HCT116 (cell line): Measurements from ENCODE around the gene OXGR1.

Source experiments
- CEBPB ChIP-seq: IDR thresholded peaks from 2 replicates; pipeline ENCODE4 v1.6.1; 2012; ENCODE audit warnings: low read depth
- RAD21 ChIP-seq: IDR thresholded peaks from 2 replicates; pipeline ENCODE4 v1.6.1; 2012; ENCODE audit warnings: low read depth, mild to moderate bottlenecking
- SIN3A ChIP-seq: IDR thresholded peaks from 2 replicates; pipeline ENCODE4 v1.6.1; 2012; ENCODE audit warnings: low read depth
- SP1 ChIP-seq: IDR thresholded peaks from 2 replicates; pipeline ENCODE4 v1.6.1; 2012; ENCODE audit warnings: low read depth
- ZFX ChIP-seq: fragments of 450-650 bp; IDR thresholded peaks from 2 replicates; pipeline ENCODE4 v1.6.1; 2017
- TF ChIP-seq, protein P1 (sequence below), 3 experiments: fragments of 200-600 bp in 1 of 3; sonication (generic) in 1 of 3; IDR thresholded peaks in 2 of 3; conservative IDR thresholded peaks in 1 of 3; 2 replicates each; pipeline ENCODE4 v1.5.1; 2012 to 2017; ENCODE audit warnings: low read depth in 2 of 3, low read length in 2 of 3, antibody characterized with exemption in 1 of 3, borderline replicate concordance in 1 of 3, control low read depth in 1 of 3, mild to moderate bottlenecking in 1 of 3, mixed read lengths in 1 of 3, mixed run types in 1 of 3, moderate library complexity in 1 of 3; ENCODE audit not compliant: insufficient read depth in 1 of 3

DNA sequence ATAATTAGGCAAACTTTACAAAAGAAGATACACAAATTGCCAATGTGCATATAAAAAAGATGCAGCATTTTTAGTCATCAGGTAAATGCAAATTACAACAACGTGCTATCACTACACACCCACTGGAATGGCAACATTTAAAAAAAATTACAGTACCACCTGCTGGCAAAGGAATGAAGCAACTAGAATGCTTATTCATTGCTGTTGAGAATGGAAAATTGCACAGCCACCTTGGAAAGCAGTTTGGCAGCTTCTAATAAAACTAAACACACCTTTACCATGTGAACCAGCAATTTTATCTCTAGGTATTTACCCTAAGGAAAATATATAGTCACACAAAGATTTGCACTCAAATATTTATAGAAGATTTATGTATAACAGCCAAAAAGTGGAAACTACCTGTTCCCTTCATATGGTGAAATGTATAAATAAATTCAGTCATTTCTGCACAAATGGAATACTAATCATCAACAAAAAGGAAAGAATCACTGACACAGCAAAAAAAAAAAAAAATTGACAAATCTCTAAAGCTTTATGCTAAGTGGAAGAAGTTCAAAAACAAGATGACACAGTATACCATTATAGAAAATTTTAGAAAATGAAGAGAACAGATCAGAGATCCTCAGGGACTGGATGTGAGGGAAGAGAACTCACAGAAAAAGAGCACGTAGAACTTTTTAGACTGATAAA lies 30.3 kb downstream of the OXGR1 start:
- TF ChIP-seq, protein P1, sequence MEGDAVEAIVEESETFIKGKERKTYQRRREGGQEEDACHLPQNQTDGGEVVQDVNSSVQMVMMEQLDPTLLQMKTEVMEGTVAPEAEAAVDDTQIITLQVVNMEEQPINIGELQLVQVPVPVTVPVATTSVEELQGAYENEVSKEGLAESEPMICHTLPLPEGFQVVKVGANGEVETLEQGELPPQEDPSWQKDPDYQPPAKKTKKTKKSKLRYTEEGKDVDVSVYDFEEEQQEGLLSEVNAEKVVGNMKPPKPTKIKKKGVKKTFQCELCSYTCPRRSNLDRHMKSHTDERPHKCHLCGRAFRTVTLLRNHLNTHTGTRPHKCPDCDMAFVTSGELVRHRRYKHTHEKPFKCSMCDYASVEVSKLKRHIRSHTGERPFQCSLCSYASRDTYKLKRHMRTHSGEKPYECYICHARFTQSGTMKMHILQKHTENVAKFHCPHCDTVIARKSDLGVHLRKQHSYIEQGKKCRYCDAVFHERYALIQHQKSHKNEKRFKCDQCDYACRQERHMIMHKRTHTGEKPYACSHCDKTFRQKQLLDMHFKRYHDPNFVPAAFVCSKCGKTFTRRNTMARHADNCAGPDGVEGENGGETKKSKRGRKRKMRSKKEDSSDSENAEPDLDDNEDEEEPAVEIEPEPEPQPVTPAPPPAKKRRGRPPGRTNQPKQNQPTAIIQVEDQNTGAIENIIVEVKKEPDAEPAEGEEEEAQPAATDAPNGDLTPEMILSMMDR (IDR thresholded peaks at IDR 0.05 in 2 of 3, conservative IDR thresholded peaks at IDR 0.05 in 1 of 3; ENCODE audit: borderline replicate concordance in 1 of 3, insufficient read depth in 1 of 3, low read depth in 2 of 3, low read length in 2 of 3), result peak; percentile 7 to 35 (median 24); a peak in 3 of 6 replicates
- TF ChIP-seq CEBPB, result no peak
- TF ChIP-seq RAD21, result peak; percentile 32
- no peak for TF ChIP-seq SIN3A
- TF ChIP-seq SP1, result no peak
- no peak for TF ChIP-seq ZFX
